AG04450 (cell line): ENCODE data around the gene LMF2. TPM values are rescaled to one million over a fixed set of nuclear protein-coding genes. Genes with fewer than 3 reads are reported as not detected.
A peak's percentile ranks its signal among the peaks of the same experiment; 100 is the strongest.

Experiments used
- CTCF ChIA-PET: fragments of 300-600, 350-600 bp; formaldehyde crosslinking; extraction: SDS; loops from one replicate; lab custom pipeline; 2022; ENCODE audit warnings: antibody characterized with exemption, inconsistent platforms; lab: Charles Lee
- POLR2A ChIA-PET: fragments of 350-600 bp; formaldehyde crosslinking; extraction: SDS; loops from one replicate; lab custom pipeline; 2021; ENCODE audit warnings: antibody characterized with exemption, inconsistent platforms; lab: Yijun Ruan, JAX
- DNase-seq: peaks from one replicate; pipeline ENCODE4 v3.0.0-alpha.2; 2011; ENCODE audit warnings: low read depth, low spot score
- H3K27ac ChIP-seq: one replicate; pipeline ENCODE4 v1.5.1; 2012; ENCODE audit warnings: low read depth, low read length, control low read depth
- H3K27me3 ChIP-seq: one replicate; pipeline ENCODE4 v1.6.0; 2012; ENCODE audit warnings: low read length; ENCODE audit not compliant: control insufficient read depth, insufficient read depth
- H3K4me3 ChIP-seq: 2 replicates; pipeline ENCODE4 v1.5.1; 2011; ENCODE audit warnings: mild to moderate bottlenecking, low read depth, low read length, control low read depth
- H3K9me3 ChIP-seq: 2 replicates; pipeline ENCODE4 v1.5.1; 2012; ENCODE audit warnings: low read length; ENCODE audit not compliant: control insufficient read depth, insufficient read depth
- polyA plus RNA-seq: library from polyadenylated mRNA; depleted of rRNA; stranded (reverse); fragments of >200 nt; gene quantifications from 2 replicates; pipeline ENCODE4 v1.2.3, GENCODE V29; 2011
- TF ChIP-seq, protein P1 (sequence below): IDR thresholded peaks from 2 replicates; pipeline ENCODE4 v1.5.1; 2011; ENCODE audit warnings: low read depth, low read length, control low read depth, inconsistent platforms

Gene LMF2
- polyA plus RNA-seq, 1 experiment: 25.7 TPM

DNA sequence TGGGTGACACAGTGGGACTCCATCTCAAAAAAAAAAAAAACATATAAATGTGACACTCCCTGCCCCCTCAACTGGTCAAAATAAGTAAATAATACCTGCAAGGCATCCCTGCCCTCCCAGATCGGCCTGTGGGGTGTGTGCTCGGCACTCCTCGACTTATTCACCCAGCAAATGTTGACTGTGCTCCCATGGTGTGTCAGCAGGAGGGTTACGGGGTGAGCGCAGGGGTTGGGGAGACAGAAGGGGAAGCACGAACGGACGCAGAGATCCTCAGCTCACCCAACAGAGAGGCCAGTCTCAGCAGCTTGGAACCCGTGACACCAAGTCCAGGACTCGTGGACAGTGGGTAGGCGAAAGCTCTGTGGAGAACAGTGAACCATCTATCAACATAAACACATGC, 27.8 kb downstream of the LMF2 start:
- H3K27me3 ChIP-seq: peaks cover 23% of the 10 kb centered on the region
- no peak for DNase-seq
- H3K9me3 ChIP-seq: peaks cover 4% of the 10 kb centered on the region; the same call in 1 of the 2 replicates
- TF ChIP-seq, protein P1, sequence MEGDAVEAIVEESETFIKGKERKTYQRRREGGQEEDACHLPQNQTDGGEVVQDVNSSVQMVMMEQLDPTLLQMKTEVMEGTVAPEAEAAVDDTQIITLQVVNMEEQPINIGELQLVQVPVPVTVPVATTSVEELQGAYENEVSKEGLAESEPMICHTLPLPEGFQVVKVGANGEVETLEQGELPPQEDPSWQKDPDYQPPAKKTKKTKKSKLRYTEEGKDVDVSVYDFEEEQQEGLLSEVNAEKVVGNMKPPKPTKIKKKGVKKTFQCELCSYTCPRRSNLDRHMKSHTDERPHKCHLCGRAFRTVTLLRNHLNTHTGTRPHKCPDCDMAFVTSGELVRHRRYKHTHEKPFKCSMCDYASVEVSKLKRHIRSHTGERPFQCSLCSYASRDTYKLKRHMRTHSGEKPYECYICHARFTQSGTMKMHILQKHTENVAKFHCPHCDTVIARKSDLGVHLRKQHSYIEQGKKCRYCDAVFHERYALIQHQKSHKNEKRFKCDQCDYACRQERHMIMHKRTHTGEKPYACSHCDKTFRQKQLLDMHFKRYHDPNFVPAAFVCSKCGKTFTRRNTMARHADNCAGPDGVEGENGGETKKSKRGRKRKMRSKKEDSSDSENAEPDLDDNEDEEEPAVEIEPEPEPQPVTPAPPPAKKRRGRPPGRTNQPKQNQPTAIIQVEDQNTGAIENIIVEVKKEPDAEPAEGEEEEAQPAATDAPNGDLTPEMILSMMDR: no peak
- POLR2A ChIA-PET: no interaction called here
- CTCF ChIA-PET: no interaction called here
- H3K4me3 ChIP-seq: no peak overlapping the region
- no peak overlapping the region for H3K27ac ChIP-seq

DNA sequence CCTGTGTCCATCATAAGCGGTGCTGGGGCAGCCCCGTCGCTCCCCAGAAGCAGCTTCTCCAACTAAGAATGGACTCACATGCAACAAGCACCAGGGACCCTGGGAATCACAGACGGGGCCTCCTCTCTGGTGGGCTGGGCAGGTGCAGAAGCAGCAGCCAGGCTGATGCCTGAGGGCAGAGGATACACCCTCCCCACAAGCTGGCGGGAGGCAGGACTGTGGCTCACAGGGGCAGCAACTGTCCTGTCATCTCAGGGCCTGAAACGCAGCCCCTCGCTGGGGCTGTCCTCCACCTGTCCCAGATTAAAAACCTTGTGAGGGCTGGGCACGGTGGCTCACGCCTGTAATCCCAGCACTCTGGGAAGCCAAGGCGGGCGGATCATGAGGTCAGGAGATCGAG, 29.6 kb downstream of the LMF2 start:
- POLR2A ChIA-PET: interaction anchor here (0.6 kb wide), 1 partner anchor 87 kb away, joined by 6 read pairs; no protein-coding TSS in a partner anchor
- Histone ChIP-seq H3K4me3 (no peak overlapping the region), H3K27ac (no peak overlapping the region), H3K27me3 (peaks cover 23% of the 10 kb centered on the region), H3K9me3 (peaks cover 4% of the 10 kb centered on the region; the same call in 1 of the 2 replicates)
- no peak for DNase-seq
- CTCF ChIA-PET: no interaction called here
- TF ChIP-seq, protein P1: no peak

DNA sequence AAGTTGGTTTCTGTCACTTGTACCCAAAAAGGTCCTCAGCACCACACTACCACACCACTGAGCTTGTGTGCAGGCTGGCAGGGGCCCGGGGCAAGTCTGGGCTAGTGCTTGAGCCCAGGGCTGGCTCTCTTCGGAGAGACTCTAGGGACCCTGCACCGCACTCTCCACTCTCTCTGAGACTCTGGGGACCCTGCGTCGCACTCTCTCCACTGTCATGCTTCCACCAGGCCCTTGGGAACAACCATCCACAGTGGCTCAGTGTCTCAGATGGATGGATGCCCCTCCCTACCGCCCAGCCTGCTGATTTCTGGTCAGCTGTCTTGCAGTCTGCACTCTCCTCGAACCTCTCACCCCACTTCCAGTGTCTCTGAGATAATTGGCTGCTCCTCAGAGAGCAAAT, 30.6 kb downstream of the LMF2 start:
- Histone ChIP-seq H3K27me3 (peaks cover 18% of the 10 kb centered on the region), H3K9me3 (no peaks in the 10 kb centered on the region; the same call in 1 of the 2 replicates), H3K4me3 (no peak overlapping the region), H3K27ac (no peak overlapping the region)
- TF ChIP-seq, protein P1: no peak
- CTCF ChIA-PET: no interaction called here
- no peak for DNase-seq
- POLR2A ChIA-PET: no interaction called here

DNA sequence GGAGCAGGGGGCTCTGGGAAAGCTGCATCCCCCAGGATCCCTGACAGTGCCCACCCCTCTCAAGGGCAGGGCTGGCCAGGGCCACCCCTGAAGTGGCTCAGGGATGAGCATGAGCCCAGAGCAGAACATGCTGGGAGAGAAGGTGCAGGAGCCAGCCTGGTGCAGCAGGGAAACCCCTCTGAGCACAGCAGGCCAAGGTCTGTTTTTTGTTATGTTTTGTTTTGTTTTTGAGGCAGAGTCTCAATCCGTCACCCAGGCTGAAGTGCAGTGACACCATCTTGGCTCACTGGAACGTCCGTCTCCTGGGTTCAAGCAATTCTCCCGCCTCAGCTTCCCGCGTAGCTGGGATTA, 31.9 kb downstream of the LMF2 start:
- no peak for DNase-seq
- H3K4me3 ChIP-seq: no peak overlapping the region
- H3K9me3 ChIP-seq: no peaks in the 10 kb centered on the region; the same call in 1 of the 2 replicates
- POLR2A ChIA-PET: no interaction called here
- peak overlapping the region; percentile 39 for H3K27ac ChIP-seq
- TF ChIP-seq, protein P1: no peak
- peaks cover 11% of the 10 kb centered on the region for H3K27me3 ChIP-seq
- CTCF ChIA-PET: no interaction called here

DNA sequence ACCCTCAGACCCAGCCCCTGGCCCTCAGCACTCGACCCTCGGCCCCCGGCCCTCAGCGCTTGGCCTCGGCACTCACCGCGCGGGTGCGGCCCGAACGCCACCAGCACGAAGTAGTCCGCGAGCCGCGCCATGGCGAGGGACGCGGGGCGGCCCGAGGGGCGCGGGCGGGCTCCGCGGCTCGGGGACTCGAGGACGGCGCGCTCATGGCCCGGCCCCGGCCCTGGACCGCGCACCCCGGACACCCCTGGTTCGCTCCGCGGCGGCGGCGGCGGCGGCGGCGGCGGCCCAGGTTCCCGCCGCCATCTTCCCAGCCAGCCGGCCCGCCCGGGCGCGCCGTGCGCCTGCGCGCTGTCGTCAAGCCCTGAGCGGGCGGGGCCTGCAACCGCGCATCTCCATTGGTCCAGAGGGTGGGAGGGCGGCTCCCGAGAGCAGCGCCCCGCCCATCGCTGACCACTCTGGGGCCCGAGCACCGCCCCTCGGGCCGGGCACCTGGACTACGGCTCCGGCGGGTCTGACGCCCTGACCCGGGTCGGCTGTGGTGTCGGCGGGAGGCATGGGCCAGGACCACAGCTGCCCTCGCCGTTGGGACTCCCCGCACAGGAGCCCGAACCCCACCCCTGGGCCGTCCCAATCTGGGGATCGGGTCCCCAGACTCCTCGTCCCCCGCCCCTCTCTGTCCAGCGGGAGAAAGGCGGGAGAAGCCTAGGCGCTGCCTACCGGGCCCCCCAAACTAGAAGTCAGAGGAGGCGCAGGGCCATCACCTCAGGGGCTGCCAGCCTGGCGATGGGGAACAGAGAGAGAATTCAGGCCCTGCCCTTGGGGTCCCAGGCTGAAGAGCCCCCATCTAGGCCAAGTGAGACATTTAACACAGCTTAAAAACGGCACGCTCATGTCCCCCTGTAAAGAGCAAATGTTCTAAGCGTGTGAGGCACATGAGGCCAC, 32.5 kb downstream of the LMF2 start, which contains the start of gene SBF1:
Gene SBF1, minus strand, starts transcription at position 326 of the 942 bp plus-strand sequence. Its CDS starts 195 bp downstream, at position 131.
- Histone ChIP-seq H3K9me3 (no peaks in the 10 kb centered on the region; the same call in 1 of the 2 replicates), H3K27ac (peak within 1 kb of the TSS; percentile 75), H3K27me3 (peaks cover 5% of the 10 kb centered on the region), H3K4me3 (peak within 1 kb of the TSS; percentile 69)
- CTCF ChIA-PET: no interaction called here
- DNase-seq: peak; percentile 48
- TF ChIP-seq, protein P1: no peak
- POLR2A ChIA-PET: interaction anchor here (0.5 to 0.7 kb wide), 2 partner anchors 100 to 156 kb away, joined by 4 to 6 read pairs; no protein-coding TSS in a partner anchor
